GM12878 (cell line): ENCODE results near the gene TMEM17. TPM values are rescaled to one million over a fixed set of nuclear protein-coding genes. Genes with fewer than 3 reads are reported as not detected.

Experiments
- ATAC-seq: fragments of 200-7000 bp; cut with Tn5 transposase; 3 replicates; pipeline ENCODE4 v1.9.1; 2020; ENCODE audit warnings: mild to moderate bottlenecking, moderate library complexity
- BruUV-seq: library from RNA; stranded (reverse); fragments of 400-500 nt; replicated peaks from 2 replicates; lab custom pipeline; 2021; lab: Mats Ljungman, UMichigan
- CTCF ChIA-PET: fragments of 300-600 bp; sonication (Branson Sonifier 250); formaldehyde crosslinking; extraction: SDS; loops from one replicate; lab custom pipeline; 2021; ENCODE audit warnings: inconsistent platforms; lab: Yijun Ruan, JAX
- POLR2A ChIA-PET: fragments of 350-600 bp; formaldehyde crosslinking; extraction: SDS; loops from one replicate; lab custom pipeline; 2021; ENCODE audit warnings: inconsistent platforms; lab: Charles Lee
- RAD21 ChIA-PET: fragments of 300-600 bp; sonication (Branson Sonifier 250); formaldehyde crosslinking; loops from one replicate; lab custom pipeline; 2023; ENCODE audit warnings: antibody characterized with exemption; ENCODE audit not compliant: unreplicated experiment; lab: Charles Lee
- SMC1A ChIA-PET: fragments of 300-600 bp; sonication (Branson Sonifier 250); formaldehyde crosslinking; loops from one replicate; lab custom pipeline; 2023; ENCODE audit not compliant: unreplicated experiment, uncharacterized antibody; lab: Charles Lee
- DNase-seq: peaks from one replicate; pipeline ENCODE4 v3.0.0-alpha.2; 2011; ENCODE audit warnings: low read depth, low spot score
- FAIRE-seq: peaks from 3 replicates; lab custom pipeline; 2011; peaks lifted over from hg19 to GRCh38; lab: Jason Lieb, UNC
- H2AFZ ChIP-seq: 2 replicates; pipeline ENCODE4 v1.6.0; 2011; ENCODE audit warnings: low read depth, low read length, control low read depth; ENCODE audit not compliant: control insufficient read depth
- H3K27ac ChIP-seq: 2 replicates; pipeline ENCODE4 v1.5.1; 2011; ENCODE audit warnings: control low read depth; ENCODE audit not compliant: control insufficient read depth, insufficient read depth
- H3K27me3 ChIP-seq, 2 experiments: replicated peaks in 1 of 2; 2 replicates each; pipeline versions ENCODE4 v1.6.0 to v1.6.1; 2011; ENCODE audit warnings: low read length in 1 of 2; ENCODE audit not compliant: control insufficient read depth in 2 of 2, insufficient read depth in 2 of 2
- H3K36me3 ChIP-seq, 2 experiments: 2 replicates each; pipeline ENCODE4 v1.5.1; 2011; ENCODE audit warnings: low read length in 1 of 2; ENCODE audit not compliant: control insufficient read depth in 2 of 2, insufficient read depth in 2 of 2
- H3K4me1 ChIP-seq: 2 replicates; pipeline ENCODE4 v1.6.1; 2011; ENCODE audit warnings: mild to moderate bottlenecking, low read length, moderate library complexity, mixed read lengths; ENCODE audit not compliant: control insufficient read depth, insufficient read depth
- H3K4me2 ChIP-seq: 2 replicates; pipeline ENCODE4 v1.6.0; 2011; ENCODE audit warnings: control low read depth; ENCODE audit not compliant: control insufficient read depth, insufficient read depth
- H3K4me3 ChIP-seq: fragments of 200-600 bp; sonication (generic); 2 replicates; pipeline ENCODE4 v1.5.1; 2016
- H3K79me2 ChIP-seq: 2 replicates; pipeline ENCODE4 v1.6.0; 2011; ENCODE audit warnings: low read length; ENCODE audit not compliant: control insufficient read depth, insufficient read depth
- H3K9ac ChIP-seq: 2 replicates; pipeline ENCODE4 v1.8.0; 2011; ENCODE audit warnings: low read length, control low read depth, mixed read lengths; ENCODE audit not compliant: control insufficient read depth, insufficient read depth
- H3K9me3 ChIP-seq: replicated peaks from 3 replicates; pipeline ENCODE4 v1.5.1; 2011; ENCODE audit warnings: mild to moderate bottlenecking, low read length; ENCODE audit not compliant: control insufficient read depth, insufficient read depth
- H4K20me1 ChIP-seq: 2 replicates; pipeline ENCODE4 v1.6.0; 2011; ENCODE audit not compliant: control insufficient read depth, insufficient read depth
- CBX5 ChIP-seq: sonication (generic); IDR thresholded peaks from 2 replicates; pipeline ENCODE4 v1.6.1; 2016; ENCODE audit warnings: low read depth, moderate library complexity, mild to moderate bottlenecking, inconsistent platforms
- HSF1 ChIP-seq: fragments of 150-350 bp; IDR thresholded peaks from 2 replicates; pipeline ENCODE4 v1.6.1; 2014; ENCODE audit warnings: mild to moderate bottlenecking, low read depth, low read length
- IKZF1 ChIP-seq: fragments of 450-650 bp; conservative IDR thresholded peaks from 2 replicates; pipeline ENCODE4 v1.6.1; 2017; ENCODE audit warnings: antibody characterized with exemption, mild to moderate bottlenecking
- IKZF2 ChIP-seq, 2 experiments: fragments of 450-650 bp; IDR thresholded peaks; 2 replicates each; pipeline ENCODE4 v1.6.1; 2017; ENCODE audit warnings: mild to moderate bottlenecking in 2 of 2, moderate library complexity in 2 of 2
- IRF3 ChIP-seq: fragments of 450-650 bp; IDR thresholded peaks from 2 replicates; pipeline ENCODE4 v1.6.1; 2014; ENCODE audit warnings: mild to moderate bottlenecking
- KAT2A ChIP-seq: conservative IDR thresholded peaks from 2 replicates; pipeline ENCODE4 v1.6.1; 2011; ENCODE audit warnings: low read depth, low read length; ENCODE audit not compliant: control insufficient read depth
- LARP7 ChIP-seq: fragments of 450-650 bp; IDR thresholded peaks from 2 replicates; pipeline ENCODE4 v1.6.1; 2017; ENCODE audit warnings: mild to moderate bottlenecking
- MYB ChIP-seq: fragments of 150-350 bp; IDR thresholded peaks from 2 replicates; pipeline ENCODE4 v1.6.1; 2014; ENCODE audit warnings: mild to moderate bottlenecking, low read depth, low read length, borderline replicate concordance
- NFIC ChIP-seq: IDR thresholded peaks from 2 replicates; pipeline ENCODE4 v1.6.1; 2012; ENCODE audit warnings: low read depth, mild to moderate bottlenecking, inconsistent platforms, low read length, moderate library complexity
- RAD51 ChIP-seq: fragments of 450-650 bp; IDR thresholded peaks from 2 replicates; pipeline ENCODE4 v1.6.1; 2016; ENCODE audit warnings: moderate library complexity, mild to moderate bottlenecking, inconsistent platforms
- RFX5 ChIP-seq: IDR thresholded peaks from 2 replicates; pipeline ENCODE4 v1.6.1; 2011; ENCODE audit warnings: low read depth, low read length, improper control_type of control experiment
- RUNX3 ChIP-seq: IDR thresholded peaks from 2 replicates; pipeline ENCODE4 v1.6.1; 2012; ENCODE audit warnings: low read length, inconsistent platforms
- SKIL ChIP-seq: fragments of 450-650 bp; IDR thresholded peaks from 2 replicates; pipeline ENCODE4 v1.6.1; 2017; ENCODE audit warnings: mild to moderate bottlenecking, low read depth, inconsistent platforms; ENCODE audit not compliant: poor library complexity, severe bottlenecking
- SMAD5 ChIP-seq: IDR thresholded peaks from 2 replicates; pipeline ENCODE4 v1.6.1; 2016; ENCODE audit warnings: antibody characterized with exemption, low read depth
- YBX1 ChIP-seq: fragments of 450-650 bp; IDR thresholded peaks from 2 replicates; pipeline ENCODE4 v1.6.1; 2016; ENCODE audit warnings: antibody characterized with exemption
- ZZZ3 ChIP-seq: IDR thresholded peaks from 2 replicates; pipeline ENCODE4 v1.6.1; 2011; ENCODE audit warnings: low read depth; ENCODE audit not compliant: control insufficient read depth, insufficient read length
- WGBS: methylation state at CpG from one replicate; pipeline ENCODE4 v1.1.6; 2016; ENCODE audit warnings: low lambda C conversion rate; ENCODE audit not compliant: insufficient replicate concordance, insufficient coverage; ENCODE audit errors: missing lambda C conversion rate; 5-methylcytosine and 5-hydroxymethylcytosine counted together
- in situ Hi-C: fragments of 300-500 bp; cut with MboI; formaldehyde crosslinking; loops from 9 replicates; pipeline ENCODE4 v1.14.3; 2018; ENCODE audit warnings: mixed read lengths
- intact Hi-C: fragments of 100-400 bp; cut with micrococcal nuclease; formaldehyde crosslinking; loops from one replicate; pipeline ENCODE4 v1.14.2; 2022; ENCODE audit not compliant: unreplicated experiment
- polyA plus RNA-seq, 11 experiments: library from polyadenylated mRNA; depleted of rRNA in 4 of 11; unstranded in 6 of 11; stranded (reverse) in 5 of 11; fragments of >200 nt; fragmentation: Nextera tagmentation in 4 of 11; fragmentation: Illumina TruSeq in 1 of 11; extraction: Ambion mirVana in 4 of 11; extraction: Trizol in 1 of 11; gene quantifications; 1 replicate in 1 of 11; 2 replicates in 10 of 11; pipeline versions ENCODE4 v1.2.1 to v1.2.3, GENCODE V29; 2011 to 2016; ENCODE audit warnings: inconsistent platforms in 2 of 11, missing spikeins in 2 of 11, low read depth in 1 of 11
- total RNA-seq, 4 experiments: library from RNA; depleted of rRNA in 3 of 4; stranded (reverse); fragments of >200 nt in 3 of 4; fragmentation: Illumina TruSeq in 1 of 4; extraction: Trizol in 1 of 4; gene quantifications; 2 replicates each; pipeline versions ENCODE4 v1.2.1 to v1.2.3, GENCODE V29; 2013 to 2021
- TF ChIP-seq, protein P1 (sequence below): fragments of 450-650 bp; IDR thresholded peaks from 2 replicates; pipeline ENCODE4 v1.6.1; 2016; ENCODE audit warnings: mild to moderate bottlenecking
- TF ChIP-seq, protein P2 (sequence below): fragments of 450-650 bp; conservative IDR thresholded peaks from 2 replicates; pipeline ENCODE4 v1.6.1; 2017; ENCODE audit warnings: mild to moderate bottlenecking, moderate library complexity

TMEM17 gene
- total and polyA plus RNA-seq, 10 of the 15 experiments (the other 5 are each of a cell fraction or from before 2014, with no cell fraction given): 0.87 to 2.6 (median 1.4) TPM

DNA sequence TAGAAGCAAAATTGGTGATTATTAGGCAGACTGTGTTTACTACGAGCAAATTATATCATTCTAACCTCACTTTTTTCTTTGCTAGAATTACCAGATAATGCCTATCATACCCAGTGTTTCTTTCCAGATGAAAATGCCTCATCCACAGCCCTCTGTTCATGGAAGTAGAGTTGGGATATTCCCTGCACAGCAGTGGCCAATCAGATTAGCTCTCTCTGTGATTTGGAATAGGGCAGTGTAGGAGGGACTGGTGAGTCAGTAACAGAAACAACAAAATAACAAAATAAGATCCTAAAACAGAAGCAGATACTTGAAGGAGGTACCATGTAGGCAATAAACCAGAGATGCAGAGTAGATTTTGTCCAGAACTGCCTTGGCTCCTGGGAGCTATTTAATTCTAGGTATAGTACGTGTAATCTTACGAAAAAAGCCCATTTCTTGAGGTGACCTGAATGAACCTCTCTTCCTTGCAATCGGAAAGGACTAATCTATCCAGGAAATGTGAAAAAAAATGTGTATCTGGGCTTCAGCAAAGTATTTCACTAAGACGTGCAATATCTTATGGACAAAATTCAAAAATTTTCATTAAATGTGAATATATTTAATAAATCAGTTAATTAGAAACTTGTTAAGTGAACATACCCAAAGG lies 18.4 kb upstream of the TMEM17 start:
- DNase-seq (no peak), FAIRE-seq (no peak), ATAC-seq (no peak)
- H3K9me3 ChIP-seq: no peaks in the 10 kb centered on the region; the same call in 2 of the 3 replicates
- intact Hi-C loops (no loop called here), in situ Hi-C loops (no loop called here)
- 24% methylated on average over 5 of the region's 5 CpGs for WGBS
- no TSS peak for BruUV-seq
- no peaks in the 10 kb centered on the region for H4K20me1 ChIP-seq
- H3K36me3 ChIP-seq: no peaks in the 10 kb centered on the region
- ChIA-PET RAD21 (no interaction called here), SMC1A (no interaction called here), POLR2A (no interaction called here), CTCF (no interaction called here)
- H3K4me1 ChIP-seq: no peaks in the 10 kb centered on the region
- no peak overlapping the region for H3K4me2 ChIP-seq
- H2AFZ ChIP-seq: no peak overlapping the region
- no peaks in the 10 kb centered on the region for H3K27me3 ChIP-seq
- no peak overlapping the region for H3K4me3 ChIP-seq
- H3K79me2 ChIP-seq: no peaks in the 10 kb centered on the region
- H3K9ac ChIP-seq: no peak overlapping the region
- H3K27ac ChIP-seq: no peak overlapping the region
- TF ChIP-seq, protein P1, sequence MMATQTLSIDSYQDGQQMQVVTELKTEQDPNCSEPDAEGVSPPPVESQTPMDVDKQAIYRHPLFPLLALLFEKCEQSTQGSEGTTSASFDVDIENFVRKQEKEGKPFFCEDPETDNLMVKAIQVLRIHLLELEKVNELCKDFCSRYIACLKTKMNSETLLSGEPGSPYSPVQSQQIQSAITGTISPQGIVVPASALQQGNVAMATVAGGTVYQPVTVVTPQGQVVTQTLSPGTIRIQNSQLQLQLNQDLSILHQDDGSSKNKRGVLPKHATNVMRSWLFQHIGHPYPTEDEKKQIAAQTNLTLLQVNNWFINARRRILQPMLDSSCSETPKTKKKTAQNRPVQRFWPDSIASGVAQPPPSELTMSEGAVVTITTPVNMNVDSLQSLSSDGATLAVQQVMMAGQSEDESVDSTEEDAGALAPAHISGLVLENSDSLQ: no peak
- TF ChIP-seq RUNX3 (no peak), ZZZ3 (no peak), SMAD5 (no peak), HSF1 (no peak), MYB (no peak), LARP7 (no peak), KAT2A (no peak), IKZF2 (IDR thresholded peaks at IDR 0.05) (no peak), YBX1 (no peak), IRF3 (no peak), RFX5 (no peak), CBX5 (no peak), IKZF1 (no peak), NFIC (no peak), RAD51 (no peak), SKIL (no peak)
- TF ChIP-seq, protein P2, sequence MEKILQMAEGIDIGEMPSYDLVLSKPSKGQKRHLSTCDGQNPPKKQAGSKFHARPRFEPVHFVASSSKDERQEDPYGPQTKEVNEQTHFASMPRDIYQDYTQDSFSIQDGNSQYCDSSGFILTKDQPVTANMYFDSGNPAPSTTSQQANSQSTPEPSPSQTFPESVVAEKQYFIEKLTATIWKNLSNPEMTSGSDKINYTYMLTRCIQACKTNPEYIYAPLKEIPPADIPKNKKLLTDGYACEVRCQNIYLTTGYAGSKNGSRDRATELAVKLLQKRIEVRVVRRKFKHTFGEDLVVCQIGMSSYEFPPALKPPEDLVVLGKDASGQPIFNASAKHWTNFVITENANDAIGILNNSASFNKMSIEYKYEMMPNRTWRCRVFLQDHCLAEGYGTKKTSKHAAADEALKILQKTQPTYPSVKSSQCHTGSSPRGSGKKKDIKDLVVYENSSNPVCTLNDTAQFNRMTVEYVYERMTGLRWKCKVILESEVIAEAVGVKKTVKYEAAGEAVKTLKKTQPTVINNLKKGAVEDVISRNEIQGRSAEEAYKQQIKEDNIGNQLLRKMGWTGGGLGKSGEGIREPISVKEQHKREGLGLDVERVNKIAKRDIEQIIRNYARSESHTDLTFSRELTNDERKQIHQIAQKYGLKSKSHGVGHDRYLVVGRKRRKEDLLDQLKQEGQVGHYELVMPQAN: no peak
